IPS-11a (cell line): Measurements from ENCODE around the gene BABAM1.

ENCODE experiments used
- H3K4me3 ChIP-seq: one replicate; pipeline ENCODE4 v1.5.1; 2013; ENCODE audit warnings: low read depth, low read length, control low read depth

The BABAM1 gene

GRCh38 chr19:17321655-17322489, 54.6 kb downstream of the BABAM1 start:
- no peak overlapping the region for H3K4me3 ChIP-seq

- no peak overlapping the region for H3K4me3 ChIP-seq
Observed at GRCh38 chr19:17322854-17323253, 55.6 kb downstream of the BABAM1 start.

- H3K4me3 ChIP-seq: no peak overlapping the region
Observed at GRCh38 chr19:17323300-17323963, 56.2 kb downstream of the BABAM1 start.

GRCh38 chr19:17323964-17324332, 56.7 kb downstream of the BABAM1 start:
- no peak overlapping the region for H3K4me3 ChIP-seq

GRCh38 chr19:17324357-17325114, 57.3 kb downstream of the BABAM1 start:
- H3K4me3 ChIP-seq: no peak overlapping the region

GRCh38 chr19:17325133-17325532, 57.9 kb downstream of the BABAM1 start:
- H3K4me3 ChIP-seq: no peak overlapping the region

GRCh38 chr19:17325881-17326594, 58.8 kb downstream of the BABAM1 start:
- H3K4me3 ChIP-seq: no peak overlapping the region

- H3K4me3 ChIP-seq: no peak overlapping the region
Observed at GRCh38 chr19:17326595-17326966, 59.3 kb downstream of the BABAM1 start.

GRCh38 chr19:17327068-17327653, 59.9 kb downstream of the BABAM1 start:
- H3K4me3 ChIP-seq: peak overlapping the region; percentile 51

GRCh38 chr19:17327654-17328516, 60.6 kb downstream of the BABAM1 start:
- peak overlapping the region; percentile 51 for H3K4me3 ChIP-seq
